Measurements from ENCODE around the gene GRIA4.

DNA sequence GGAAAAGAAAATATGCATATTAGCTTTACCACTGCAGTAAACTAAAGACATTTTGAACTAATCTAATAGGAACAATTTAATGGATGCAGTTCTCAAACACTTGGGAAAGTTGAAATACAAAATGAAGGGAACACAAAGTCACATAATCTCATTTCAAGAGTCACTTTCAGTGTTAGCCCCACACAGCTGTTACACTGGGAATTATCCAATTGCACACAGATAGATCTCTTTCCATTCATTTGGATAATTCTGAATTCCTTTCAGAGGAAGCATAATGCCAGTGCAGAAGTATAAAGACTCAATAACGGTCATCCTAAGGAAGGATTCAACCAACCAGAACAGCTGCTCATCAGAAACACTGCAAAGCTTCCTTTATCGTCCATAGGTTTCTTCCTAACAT lies 173.3 kb downstream of the GRIA4 start:
- TF ChIP-seq, protein P1, sequence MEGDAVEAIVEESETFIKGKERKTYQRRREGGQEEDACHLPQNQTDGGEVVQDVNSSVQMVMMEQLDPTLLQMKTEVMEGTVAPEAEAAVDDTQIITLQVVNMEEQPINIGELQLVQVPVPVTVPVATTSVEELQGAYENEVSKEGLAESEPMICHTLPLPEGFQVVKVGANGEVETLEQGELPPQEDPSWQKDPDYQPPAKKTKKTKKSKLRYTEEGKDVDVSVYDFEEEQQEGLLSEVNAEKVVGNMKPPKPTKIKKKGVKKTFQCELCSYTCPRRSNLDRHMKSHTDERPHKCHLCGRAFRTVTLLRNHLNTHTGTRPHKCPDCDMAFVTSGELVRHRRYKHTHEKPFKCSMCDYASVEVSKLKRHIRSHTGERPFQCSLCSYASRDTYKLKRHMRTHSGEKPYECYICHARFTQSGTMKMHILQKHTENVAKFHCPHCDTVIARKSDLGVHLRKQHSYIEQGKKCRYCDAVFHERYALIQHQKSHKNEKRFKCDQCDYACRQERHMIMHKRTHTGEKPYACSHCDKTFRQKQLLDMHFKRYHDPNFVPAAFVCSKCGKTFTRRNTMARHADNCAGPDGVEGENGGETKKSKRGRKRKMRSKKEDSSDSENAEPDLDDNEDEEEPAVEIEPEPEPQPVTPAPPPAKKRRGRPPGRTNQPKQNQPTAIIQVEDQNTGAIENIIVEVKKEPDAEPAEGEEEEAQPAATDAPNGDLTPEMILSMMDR (IDR thresholded peaks at IDR 0.05; ENCODE audit: low read depth, low read length, poor library complexity, severe bottlenecking) = no peak
- no peak for TF ChIP-seq EZH2phosphoT487 (IDR thresholded peaks at IDR 0.05; ENCODE audit: borderline replicate concordance, low read length)
